Astrocyte (in vitro differentiated cells and primary cell): ENCODE data around the gene N4BP2.

Experiments
- EZH2 ChIP-seq: IDR thresholded peaks from 2 replicates; pipeline ENCODE4 v1.6.1; 2012; ENCODE audit warnings: mild to moderate bottlenecking, low read length, inconsistent platforms; ENCODE audit not compliant: insufficient read depth
- TF ChIP-seq, protein P1 (sequence below): IDR thresholded peaks from 2 replicates; pipeline ENCODE4 v1.5.1; 2011; ENCODE audit warnings: low read depth, mild to moderate bottlenecking, inconsistent platforms, low read length, moderate library complexity; ENCODE audit not compliant: insufficient read depth

DNA sequence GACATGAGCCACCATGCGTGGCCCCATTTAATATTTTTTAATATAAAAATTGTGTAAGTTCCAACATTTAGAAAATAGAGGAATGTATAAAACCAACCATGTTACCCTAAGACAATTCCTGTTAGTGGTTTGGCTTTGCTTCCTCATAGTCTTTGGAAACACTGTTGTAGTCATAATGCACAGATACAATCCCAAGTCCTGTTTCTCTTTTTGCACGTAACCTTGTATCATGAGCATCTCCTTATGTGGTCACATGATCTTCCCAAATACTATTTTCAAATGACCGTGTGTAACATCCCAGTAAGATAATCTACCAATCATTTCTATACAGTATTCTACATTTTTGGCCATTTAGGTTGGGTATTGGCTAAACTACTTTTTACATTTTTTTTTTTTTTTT is 126.3 kb downstream of the N4BP2 start:
- no peak for TF ChIP-seq EZH2
- TF ChIP-seq, protein P1, sequence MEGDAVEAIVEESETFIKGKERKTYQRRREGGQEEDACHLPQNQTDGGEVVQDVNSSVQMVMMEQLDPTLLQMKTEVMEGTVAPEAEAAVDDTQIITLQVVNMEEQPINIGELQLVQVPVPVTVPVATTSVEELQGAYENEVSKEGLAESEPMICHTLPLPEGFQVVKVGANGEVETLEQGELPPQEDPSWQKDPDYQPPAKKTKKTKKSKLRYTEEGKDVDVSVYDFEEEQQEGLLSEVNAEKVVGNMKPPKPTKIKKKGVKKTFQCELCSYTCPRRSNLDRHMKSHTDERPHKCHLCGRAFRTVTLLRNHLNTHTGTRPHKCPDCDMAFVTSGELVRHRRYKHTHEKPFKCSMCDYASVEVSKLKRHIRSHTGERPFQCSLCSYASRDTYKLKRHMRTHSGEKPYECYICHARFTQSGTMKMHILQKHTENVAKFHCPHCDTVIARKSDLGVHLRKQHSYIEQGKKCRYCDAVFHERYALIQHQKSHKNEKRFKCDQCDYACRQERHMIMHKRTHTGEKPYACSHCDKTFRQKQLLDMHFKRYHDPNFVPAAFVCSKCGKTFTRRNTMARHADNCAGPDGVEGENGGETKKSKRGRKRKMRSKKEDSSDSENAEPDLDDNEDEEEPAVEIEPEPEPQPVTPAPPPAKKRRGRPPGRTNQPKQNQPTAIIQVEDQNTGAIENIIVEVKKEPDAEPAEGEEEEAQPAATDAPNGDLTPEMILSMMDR: no peak
